22Rv1 (cell line): ENCODE results near the gene KLK2.

Source experiments
- CTCF ChIP-seq: fragments of 450-650 bp; IDR thresholded peaks from 2 replicates; pipeline ENCODE4 v1.5.1; 2017; ENCODE audit warnings: mild to moderate bottlenecking
- ZFX ChIP-seq: fragments of 450-650 bp; IDR thresholded peaks from 2 replicates; pipeline ENCODE4 v1.6.1; 2017; ENCODE audit warnings: antibody characterized with exemption, borderline replicate concordance

- no peak for TF ChIP-seq CTCF
- TF ChIP-seq ZFX, result no peak
These were observed 39.5 kb upstream of the KLK2 start for GRCh38 chr19:50833802-50834167.
